HG03439 (cell line): Measurements from ENCODE around the gene TPCN2.

Experiments used
- ATAC-seq: cut with Tn5 transposase; IDR thresholded peaks from one replicate; pipeline ENCODE4 v1.9.1; 2021; ENCODE audit warnings: mild to moderate bottlenecking, moderate library complexity; ENCODE audit not compliant: unreplicated experiment

TPCN2 gene

DNA sequence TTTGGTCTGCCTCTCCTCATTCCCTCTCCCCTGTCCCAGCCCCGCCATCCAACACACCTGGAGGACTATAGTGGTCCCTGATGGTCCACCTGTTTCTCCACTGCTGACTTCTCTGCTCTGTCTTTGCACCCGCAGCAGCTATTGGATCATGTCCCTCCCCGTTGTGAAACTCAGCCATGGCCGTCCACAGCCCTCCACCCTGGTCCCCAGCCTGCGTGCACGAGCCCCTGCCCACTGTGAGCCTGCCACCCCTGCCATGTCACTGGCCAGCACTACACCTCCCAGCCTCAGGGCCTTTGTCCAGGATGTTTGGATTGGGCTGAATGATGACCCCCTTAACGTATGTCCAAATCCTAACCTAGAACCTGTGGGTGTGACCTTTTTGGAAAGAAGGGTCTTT, 59.3 kb downstream of the TPCN2 start:
- no peak for ATAC-seq

- ATAC-seq = no peak
Measured at GRCh38 chr11:69108559-69108958, 59.8 kb downstream of the TPCN2 start.

GRCh38 chr11:69109101-69109500, 60.4 kb downstream of the TPCN2 start:
- no peak for ATAC-seq

DNA sequence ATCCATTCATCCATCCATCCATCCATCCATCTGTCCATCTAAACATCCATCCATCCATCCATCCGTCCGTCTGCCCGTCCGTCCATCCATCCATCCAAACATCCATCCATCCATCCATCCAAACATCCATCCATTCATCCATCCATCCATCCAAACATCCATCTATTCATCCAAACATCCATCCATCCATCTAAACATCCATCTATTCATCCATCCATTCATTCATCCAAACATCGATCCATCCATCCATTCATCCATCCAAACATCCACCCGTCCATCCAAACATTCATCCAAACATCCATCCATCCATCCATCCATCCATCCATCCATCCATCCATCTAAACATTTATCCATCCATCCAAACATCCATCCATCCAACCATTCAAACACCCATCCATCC, 61.7 kb downstream of the TPCN2 start:
- ATAC-seq = no peak

DNA sequence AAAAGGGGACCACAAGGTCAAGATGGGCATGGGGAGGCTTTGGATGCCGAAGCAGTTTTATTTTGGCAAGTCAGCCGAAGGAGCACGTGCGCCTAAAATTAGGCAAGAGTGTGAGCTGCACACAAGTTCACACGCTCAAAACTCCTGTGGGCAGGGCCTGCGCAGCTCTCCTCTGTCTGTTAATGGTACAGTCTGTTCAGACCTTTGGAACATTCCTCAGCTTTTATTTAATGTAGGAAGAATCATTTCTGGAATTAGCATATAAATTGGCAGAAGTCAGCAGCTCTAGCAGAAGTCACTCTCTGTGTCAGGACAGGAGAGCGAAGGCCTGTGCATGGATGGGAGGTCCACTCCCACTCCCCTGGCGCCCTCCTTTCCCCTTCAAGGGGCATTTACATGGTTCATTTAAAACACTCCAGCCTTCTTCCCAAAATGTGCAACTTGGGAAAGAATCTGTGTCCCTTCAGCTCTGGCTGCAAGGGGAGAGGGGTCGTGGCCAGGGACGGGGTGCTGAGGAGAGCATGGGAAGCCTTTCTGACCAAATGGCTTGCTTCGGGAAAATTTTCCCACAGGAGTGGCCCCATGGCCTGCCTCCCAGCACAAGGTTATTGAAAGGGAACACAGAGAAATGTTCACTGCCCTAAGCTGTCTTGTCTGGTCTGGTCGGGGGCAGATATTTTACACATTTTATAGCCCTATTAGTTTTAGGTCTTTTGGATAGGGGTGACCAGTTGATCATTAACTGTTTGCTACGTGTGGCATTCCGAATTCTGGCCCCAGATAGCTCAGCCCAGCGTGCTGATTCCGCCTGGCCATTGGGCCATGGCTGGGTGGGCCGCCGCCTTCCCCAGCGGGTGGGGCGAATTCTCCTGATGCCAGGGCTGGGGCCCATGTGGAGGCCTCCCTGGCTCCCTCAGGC, 63.2 kb downstream of the TPCN2 start:
- no peak for ATAC-seq

DNA sequence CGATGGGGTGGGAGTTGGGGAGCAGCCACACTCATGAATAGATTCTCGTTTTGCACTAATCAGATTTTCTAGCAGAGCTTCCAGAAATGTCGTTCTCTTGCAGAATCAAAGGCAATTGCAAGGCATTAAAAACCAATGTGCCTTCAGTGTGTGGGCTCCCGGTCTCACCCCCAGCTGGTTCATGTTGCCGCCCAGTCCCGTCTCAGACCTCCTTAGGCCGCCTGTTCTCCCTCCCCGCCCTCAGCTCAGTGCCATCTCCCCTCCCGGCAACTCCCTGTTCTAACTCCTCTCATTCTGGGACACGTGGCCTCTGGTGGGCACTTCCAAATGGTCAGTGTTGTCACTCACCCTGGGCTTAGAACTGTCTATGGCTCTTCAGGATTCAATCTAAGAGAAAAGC, 64.5 kb downstream of the TPCN2 start:
- ATAC-seq = no peak

DNA sequence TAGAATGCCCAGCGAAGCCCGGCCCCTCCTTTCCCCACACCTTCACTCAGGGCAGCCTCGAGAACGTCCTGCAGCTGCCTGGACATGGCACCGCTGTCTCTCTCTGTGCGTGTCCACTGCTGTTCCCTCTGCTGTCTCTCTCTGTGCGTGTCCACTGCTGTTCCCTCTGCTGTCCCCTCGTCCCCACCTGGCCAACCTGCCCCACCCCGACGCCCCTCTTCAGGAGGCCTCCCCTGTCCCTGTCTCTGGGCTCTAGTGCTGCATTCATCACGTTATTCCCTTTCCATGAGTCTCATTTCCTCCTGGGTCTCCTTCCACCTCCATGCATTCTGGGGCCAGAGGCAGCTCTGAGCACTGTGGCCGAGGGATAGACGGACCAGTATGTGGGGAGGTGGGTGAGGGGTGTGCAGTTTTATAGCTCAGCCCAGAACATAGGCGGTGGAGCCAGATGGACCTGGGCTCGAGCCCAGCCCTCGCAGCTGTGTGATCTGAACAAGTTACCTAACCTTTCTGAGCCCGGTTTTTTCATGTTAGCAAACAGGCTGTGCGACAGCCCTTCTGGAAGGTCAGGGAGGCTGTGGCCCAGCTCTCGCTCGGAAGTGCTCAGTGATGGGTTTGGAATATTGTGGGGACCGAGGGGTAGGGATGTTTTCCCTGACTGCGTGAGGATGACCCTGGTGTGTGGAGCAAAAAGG, 65.1 kb downstream of the TPCN2 start:
- ATAC-seq = no peak

DNA sequence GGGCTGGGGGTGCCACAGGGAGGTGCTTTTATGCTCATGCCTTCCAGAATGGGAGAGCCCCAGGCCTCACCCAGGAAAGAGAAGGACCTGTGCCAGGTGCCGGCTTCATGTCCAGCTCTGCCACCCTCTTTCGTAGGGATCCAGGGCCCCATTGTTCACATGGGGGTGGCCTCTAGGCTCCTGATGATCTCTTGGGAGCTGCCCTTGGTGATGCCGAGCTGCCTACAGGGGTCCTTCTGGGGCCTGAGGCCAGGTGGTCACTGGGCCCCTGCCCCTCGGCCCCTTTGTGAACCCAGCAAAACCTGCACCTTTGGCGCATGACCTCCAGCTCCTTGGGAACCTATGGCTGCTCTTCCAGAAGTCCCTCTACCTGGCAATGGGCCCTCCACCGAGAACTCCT, 65.6 kb downstream of the TPCN2 start:
- ATAC-seq = no peak

- no peak for ATAC-seq
Measured at GRCh38 chr11:69114811-69115523, 66.2 kb downstream of the TPCN2 start.

DNA sequence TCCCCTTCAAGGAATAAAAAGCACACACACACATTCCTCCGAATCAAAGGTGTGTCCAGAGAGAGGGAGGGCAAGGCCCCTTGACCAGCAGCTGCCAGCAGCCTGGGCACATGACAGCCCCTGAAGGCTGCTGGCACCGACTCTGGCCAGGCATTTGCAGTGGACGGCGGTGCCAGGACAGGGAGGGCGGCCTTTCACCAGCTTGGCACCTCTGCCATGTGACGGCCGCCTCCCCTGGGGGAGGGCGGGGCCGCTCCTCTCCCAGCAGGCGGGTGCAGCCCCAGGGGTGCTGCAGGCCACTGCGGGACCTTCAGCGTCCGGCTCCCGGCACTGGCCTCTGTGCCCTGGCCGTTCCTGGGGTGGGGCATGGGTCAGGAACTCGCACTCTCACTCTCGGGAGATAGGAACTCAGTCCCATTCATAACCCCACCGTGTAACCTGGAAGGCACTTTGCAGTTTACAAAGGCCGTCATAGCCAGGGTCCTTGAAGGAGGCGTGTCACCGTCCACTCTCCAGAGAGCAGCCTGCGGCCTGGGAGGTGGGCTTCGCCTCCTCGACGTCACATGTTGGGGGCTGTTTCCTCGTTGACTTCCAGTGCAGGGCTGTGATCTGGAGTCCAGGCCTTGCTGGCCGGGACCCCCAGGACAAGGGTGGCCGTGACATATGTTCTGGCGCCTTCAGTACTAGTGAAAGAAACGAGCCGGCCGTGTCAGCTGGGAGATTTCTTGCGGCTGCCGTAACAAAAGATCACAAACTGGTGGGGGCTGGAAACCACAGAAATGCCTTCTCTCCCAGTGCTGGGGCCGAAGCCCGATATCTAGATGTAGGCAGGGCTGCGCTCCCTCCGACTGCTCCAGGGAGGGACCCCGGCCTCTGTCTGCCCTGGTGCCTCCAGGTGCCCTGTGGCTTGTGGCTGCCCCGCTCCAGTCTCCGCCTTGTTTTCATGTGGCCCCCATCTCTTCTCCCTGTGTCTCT, 67.1 kb downstream of the TPCN2 start:
- ATAC-seq = no peak

DNA sequence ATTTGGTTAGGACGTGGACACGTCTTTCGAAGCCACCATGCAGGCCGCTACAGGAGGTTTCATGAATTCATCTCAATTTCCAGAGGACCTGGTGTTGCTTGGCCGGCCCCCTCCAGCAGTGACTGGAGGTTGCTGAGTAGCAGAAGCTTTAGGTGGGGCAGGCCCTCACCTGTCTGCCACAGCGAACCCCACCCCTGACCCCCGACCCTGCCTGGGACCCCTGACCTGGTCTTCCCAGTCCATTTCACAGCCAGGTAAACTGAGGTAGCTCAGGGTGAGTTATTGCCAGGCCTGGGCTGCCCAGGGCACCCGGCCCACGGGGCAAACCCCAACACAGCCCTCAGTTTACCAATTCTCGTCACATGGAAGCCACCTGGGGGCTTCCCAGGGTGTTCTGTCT, 67.9 kb downstream of the TPCN2 start:
- ATAC-seq = no peak

- no peak for ATAC-seq
Measured at GRCh38 chr11:69119190-69119589, 70.5 kb downstream of the TPCN2 start.

GRCh38 chr11:69120096-69120875, 71.6 kb downstream of the TPCN2 start:
- ATAC-seq = no peak

- no peak for ATAC-seq
Measured at GRCh38 chr11:69121021-69121420, 72.3 kb downstream of the TPCN2 start.

DNA sequence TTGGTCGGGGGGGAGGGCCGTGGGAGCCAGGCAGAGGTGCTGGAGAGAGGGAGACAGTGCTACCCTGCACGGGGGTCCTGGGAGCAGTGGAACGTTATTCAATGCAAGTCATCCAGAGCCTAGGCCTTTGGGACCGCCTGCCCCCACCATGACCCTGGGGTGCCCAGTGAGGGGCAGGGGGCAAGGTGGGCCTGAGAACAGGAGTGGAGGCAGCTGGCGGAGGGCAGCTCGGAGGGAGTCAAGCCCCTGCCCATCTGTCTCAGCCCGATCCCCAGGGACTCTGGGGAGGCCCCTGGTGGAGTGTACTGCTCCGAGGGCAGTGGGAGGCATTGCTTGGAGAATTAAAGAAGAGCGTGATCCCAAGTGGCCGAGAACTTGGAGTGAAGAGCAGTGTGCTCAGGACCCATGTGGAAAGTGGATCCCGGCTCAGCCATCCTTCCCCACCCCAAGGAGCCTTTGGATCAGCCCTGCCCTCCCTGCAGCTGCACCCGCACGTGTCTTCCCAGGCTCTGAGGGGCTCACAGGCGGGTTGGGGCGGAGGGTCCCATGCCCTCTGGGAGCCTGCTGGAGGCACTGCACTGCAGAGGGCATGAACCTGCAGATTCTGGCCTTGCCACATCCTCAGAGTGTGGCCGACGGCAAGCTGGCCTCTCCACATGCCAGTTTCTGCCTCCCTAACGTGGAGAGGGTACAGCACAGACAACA, 73.0 kb downstream of the TPCN2 start:
- ATAC-seq = no peak

GRCh38 chr11:69122326-69122629, 73.5 kb downstream of the TPCN2 start:
- ATAC-seq = no peak

DNA sequence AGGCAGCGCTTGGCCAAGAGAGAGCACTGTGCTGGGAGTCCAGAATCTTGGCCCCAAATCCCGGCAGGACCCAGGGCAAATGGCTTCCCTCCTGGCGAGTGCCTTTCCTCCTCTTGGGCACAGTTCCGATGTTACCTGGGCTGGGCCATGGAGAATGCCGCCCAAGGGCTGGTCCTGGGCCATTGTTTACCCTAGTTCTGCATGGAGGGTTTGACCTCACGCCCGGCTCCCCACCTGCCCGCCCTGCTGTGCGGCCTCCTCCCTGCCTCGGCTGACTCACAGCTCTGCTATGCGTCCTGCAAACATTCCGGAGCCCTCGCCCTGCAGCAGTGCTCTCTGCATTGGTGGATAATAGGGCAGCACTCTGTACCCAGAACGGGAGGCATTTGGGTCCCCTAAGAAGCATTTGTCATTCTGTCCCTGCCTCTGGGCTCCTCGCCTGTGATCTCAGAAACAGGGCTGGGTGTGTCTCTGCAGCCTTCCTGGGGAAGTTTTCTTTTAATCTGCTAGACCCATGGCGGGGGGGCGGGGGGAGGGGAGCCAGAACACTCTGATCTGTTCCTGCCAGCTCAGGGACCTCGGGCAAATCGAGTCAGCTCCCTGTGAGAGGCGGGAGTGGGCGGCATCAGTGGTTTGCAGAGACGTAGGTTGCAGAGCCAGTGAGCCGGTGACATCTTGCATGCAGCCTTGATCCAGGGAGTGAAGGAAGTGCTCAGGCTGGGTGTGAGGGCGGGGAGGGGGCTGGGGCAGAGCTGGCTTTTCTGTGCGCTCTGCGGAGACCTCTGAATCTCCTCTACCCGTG, 74.1 kb downstream of the TPCN2 start:
- ATAC-seq = no peak
